ENCODE data around the gene ZFP69B.

DNA sequence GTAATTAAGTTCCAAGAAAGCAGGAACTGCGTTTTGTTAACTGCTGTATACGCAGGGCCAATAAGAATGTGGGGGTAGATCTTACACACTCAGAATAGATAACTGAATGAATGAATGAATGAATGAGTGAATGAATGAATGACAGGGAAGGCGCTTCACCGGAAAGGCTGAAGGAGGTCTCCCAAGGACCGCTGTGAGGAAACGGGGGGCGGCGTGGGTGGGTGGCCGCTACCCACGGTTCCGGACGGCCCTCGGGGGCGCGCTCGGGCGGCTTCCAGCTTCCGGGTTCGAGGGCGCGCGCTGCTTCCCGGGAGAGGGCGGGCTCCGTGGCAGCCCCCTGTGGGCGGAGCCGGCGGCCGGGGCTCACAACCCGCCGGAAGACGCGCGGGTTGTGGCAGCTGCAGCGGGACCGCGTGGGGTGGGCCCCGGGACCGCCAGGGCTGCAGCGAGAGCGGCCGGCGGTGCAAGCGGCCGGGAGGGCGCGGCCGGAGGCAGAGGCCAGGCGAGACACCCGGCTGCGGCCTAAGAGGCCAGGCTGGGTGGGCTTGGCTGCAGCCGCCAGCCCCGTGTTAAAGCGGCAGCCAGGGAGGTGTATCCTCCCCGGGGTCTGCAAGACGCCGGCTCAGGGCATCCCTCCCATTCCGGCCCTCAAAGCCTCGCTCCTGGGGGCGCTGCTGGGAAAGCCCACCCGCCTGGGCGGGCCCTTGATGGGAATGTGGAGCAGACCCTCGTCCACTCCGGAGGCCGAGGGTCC, 26.8 kb downstream of the ZFP69B start, which contains the start of gene ZFP69:
- TF ChIP-seq, protein P1, sequence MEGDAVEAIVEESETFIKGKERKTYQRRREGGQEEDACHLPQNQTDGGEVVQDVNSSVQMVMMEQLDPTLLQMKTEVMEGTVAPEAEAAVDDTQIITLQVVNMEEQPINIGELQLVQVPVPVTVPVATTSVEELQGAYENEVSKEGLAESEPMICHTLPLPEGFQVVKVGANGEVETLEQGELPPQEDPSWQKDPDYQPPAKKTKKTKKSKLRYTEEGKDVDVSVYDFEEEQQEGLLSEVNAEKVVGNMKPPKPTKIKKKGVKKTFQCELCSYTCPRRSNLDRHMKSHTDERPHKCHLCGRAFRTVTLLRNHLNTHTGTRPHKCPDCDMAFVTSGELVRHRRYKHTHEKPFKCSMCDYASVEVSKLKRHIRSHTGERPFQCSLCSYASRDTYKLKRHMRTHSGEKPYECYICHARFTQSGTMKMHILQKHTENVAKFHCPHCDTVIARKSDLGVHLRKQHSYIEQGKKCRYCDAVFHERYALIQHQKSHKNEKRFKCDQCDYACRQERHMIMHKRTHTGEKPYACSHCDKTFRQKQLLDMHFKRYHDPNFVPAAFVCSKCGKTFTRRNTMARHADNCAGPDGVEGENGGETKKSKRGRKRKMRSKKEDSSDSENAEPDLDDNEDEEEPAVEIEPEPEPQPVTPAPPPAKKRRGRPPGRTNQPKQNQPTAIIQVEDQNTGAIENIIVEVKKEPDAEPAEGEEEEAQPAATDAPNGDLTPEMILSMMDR (IDR thresholded peaks at IDR 0.05; ENCODE audit: low read depth, low read length): no peak
- TF ChIP-seq POLR2A (IDR thresholded peaks at IDR 0.05; ENCODE audit: extremely low read depth, insufficient read length) (peak; percentile 78), MYC (IDR thresholded peaks at IDR 0.05; ENCODE audit: low read depth, low read length) (peak; percentile 72)

Data from NB4 (cell line).